ENCODE data around the gene PRRT4.

PRRT4 gene

DNA sequence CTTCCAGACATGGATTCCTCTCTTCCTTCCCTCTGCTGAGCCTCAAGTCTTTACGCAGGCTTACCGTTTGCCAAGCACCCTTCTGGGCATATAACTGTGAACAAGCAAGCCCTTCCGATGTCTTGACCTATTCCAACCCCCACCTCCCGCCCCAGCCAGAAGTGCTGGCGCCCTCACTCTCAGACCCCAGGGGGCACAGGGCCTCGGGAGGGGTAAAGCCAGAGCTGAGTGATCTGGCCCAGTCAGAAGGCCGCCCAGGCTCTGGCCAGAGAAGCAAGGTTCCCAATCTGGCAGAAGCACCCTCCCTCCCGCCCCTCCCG is 1.2 kb downstream of the PRRT4 start (continued):
- TF ChIP-seq, protein P1, sequence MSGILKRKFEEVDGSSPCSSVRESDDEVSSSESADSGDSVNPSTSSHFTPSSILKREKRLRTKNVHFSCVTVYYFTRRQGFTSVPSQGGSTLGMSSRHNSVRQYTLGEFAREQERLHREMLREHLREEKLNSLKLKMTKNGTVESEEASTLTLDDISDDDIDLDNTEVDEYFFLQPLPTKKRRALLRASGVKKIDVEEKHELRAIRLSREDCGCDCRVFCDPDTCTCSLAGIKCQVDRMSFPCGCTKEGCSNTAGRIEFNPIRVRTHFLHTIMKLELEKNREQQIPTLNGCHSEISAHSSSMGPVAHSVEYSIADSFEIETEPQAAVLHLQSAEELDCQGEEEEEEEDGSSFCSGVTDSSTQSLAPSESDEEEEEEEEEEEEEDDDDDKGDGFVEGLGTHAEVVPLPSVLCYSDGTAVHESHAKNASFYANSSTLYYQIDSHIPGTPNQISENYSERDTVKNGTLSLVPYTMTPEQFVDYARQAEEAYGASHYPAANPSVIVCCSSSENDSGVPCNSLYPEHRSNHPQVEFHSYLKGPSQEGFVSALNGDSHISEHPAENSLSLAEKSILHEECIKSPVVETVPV (CRISPR knock-in tag; IDR thresholded peaks at IDR 0.05): no peak
- TF ChIP-seq ISL1 (CRISPR knock-in tag; IDR thresholded peaks at IDR 0.05) (no peak), ZNF8 (CRISPR knock-in tag; IDR thresholded peaks at IDR 0.05) (no peak), PPARA (CRISPR knock-in tag; IDR thresholded peaks at IDR 0.05; ENCODE audit: borderline replicate concordance) (no peak), ZC3H10 (CRISPR knock-in tag; IDR thresholded peaks at IDR 0.05) (no peak)

GRCh38 chr7:128359939-128360338 is 1.6 kb downstream of the PRRT4 start:
- TF ChIP-seq CREB5 (CRISPR knock-in tag; IDR thresholded peaks at IDR 0.05; ENCODE audit: low read depth): no peak
- no peak for TF ChIP-seq PPARA (CRISPR knock-in tag; IDR thresholded peaks at IDR 0.05; ENCODE audit: borderline replicate concordance)
- TF ChIP-seq TSHZ2 (CRISPR knock-in tag; IDR thresholded peaks at IDR 0.05): no peak
- TF ChIP-seq, protein P2, sequence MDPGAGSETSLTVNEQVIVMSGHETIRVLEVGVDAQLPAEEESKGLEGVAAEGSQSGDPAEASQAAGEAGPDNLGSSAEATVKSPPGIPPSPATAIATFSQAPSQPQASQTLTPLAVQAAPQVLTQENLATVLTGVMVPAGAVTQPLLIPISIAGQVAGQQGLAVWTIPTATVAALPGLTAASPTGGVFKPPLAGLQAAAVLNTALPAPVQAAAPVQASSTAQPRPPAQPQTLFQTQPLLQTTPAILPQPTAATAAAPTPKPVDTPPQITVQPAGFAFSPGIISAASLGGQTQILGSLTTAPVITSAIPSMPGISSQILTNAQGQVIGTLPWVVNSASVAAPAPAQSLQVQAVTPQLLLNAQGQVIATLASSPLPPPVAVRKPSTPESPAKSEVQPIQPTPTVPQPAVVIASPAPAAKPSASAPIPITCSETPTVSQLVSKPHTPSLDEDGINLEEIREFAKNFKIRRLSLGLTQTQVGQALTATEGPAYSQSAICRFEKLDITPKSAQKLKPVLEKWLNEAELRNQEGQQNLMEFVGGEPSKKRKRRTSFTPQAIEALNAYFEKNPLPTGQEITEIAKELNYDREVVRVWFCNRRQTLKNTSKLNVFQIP (CRISPR knock-in tag; IDR thresholded peaks at IDR 0.05; ENCODE audit: borderline replicate concordance, low read depth): no peak
- no peak for TF ChIP-seq PATZ1 (CRISPR knock-in tag; IDR thresholded peaks at IDR 0.05; ENCODE audit: borderline replicate concordance)
- TF ChIP-seq GLIS3 (CRISPR knock-in tag; IDR thresholded peaks at IDR 0.05): no peak
- no peak for TF ChIP-seq ESRRG (CRISPR knock-in tag; IDR thresholded peaks at IDR 0.05)
- TF ChIP-seq ZFP30 (CRISPR knock-in tag; IDR thresholded peaks at IDR 0.05): no peak
- no peak for TF ChIP-seq RARB (CRISPR knock-in tag; IDR thresholded peaks at IDR 0.05)
- no peak for ATAC-seq

- no peak for TF ChIP-seq GLIS3 (CRISPR knock-in tag; IDR thresholded peaks at IDR 0.05)
- TF ChIP-seq CSDC2 (CRISPR knock-in tag; IDR thresholded peaks at IDR 0.05): no peak
- TF ChIP-seq ZNF565 (CRISPR knock-in tag; conservative IDR thresholded peaks at IDR 0.05; ENCODE audit: low read depth): no peak
- TF ChIP-seq ZNF70 (CRISPR knock-in tag; IDR thresholded peaks at IDR 0.05): no peak
- no peak for TF ChIP-seq RARB (CRISPR knock-in tag; IDR thresholded peaks at IDR 0.05)
- no peak for TF ChIP-seq ZFP3 (CRISPR knock-in tag; IDR thresholded peaks at IDR 0.05)
- no peak for TF ChIP-seq TCF4 (CRISPR knock-in tag; IDR thresholded peaks at IDR 0.05; ENCODE audit: borderline replicate concordance)
- no peak for TF ChIP-seq ARNTL (CRISPR knock-in tag; IDR thresholded peaks at IDR 0.05; ENCODE audit: borderline replicate concordance, low read depth)
- TF ChIP-seq CREB5 (CRISPR knock-in tag; IDR thresholded peaks at IDR 0.05; ENCODE audit: low read depth): no peak
- TF ChIP-seq PPARA (CRISPR knock-in tag; IDR thresholded peaks at IDR 0.05; ENCODE audit: borderline replicate concordance): no peak
- no peak for TF ChIP-seq ISL1 (CRISPR knock-in tag; IDR thresholded peaks at IDR 0.05)
- TF ChIP-seq ESRRG (CRISPR knock-in tag; IDR thresholded peaks at IDR 0.05): no peak
- TF ChIP-seq, protein P1 (CRISPR knock-in tag; IDR thresholded peaks at IDR 0.05): no peak
- TF ChIP-seq PATZ1 (CRISPR knock-in tag; IDR thresholded peaks at IDR 0.05; ENCODE audit: borderline replicate concordance): no peak
- TF ChIP-seq ZFP30 (CRISPR knock-in tag; IDR thresholded peaks at IDR 0.05): no peak
- ATAC-seq: no peak
Measured at GRCh38 chr7:128359336-128359735, 2.2 kb downstream of the PRRT4 start.

Measured in SK-N-SH treated with all-trans-retinoic acid at 6 μM for 48 hours (cell line).